NT2/D1 (cell line): Measurements from ENCODE around the gene NIPAL1.

Experiments
- DNase-seq: peaks from one replicate; pipeline ENCODE4 v3.0.0-alpha.2; 2011; ENCODE audit warnings: low read depth, low spot score
- H3K27me3 ChIP-seq: 2 replicates; pipeline ENCODE4 v1.6.0; 2011; ENCODE audit warnings: mild to moderate bottlenecking; ENCODE audit not compliant: insufficient read length, insufficient read depth
- H3K36me3 ChIP-seq: 2 replicates; pipeline ENCODE4 v1.6.1; 2011; ENCODE audit warnings: mild to moderate bottlenecking, low read length, mixed read lengths; ENCODE audit not compliant: insufficient read depth, insufficient read length
- H3K4me1 ChIP-seq: 2 replicates; pipeline ENCODE4 v1.5.1; 2011; ENCODE audit not compliant: insufficient read depth, insufficient read length
- H3K4me3 ChIP-seq: 2 replicates; pipeline ENCODE4 v1.5.1; 2011; ENCODE audit warnings: low read depth; ENCODE audit not compliant: insufficient read length
- H3K9ac ChIP-seq: 2 replicates; pipeline ENCODE4 v1.6.0; 2011; ENCODE audit warnings: low read depth; ENCODE audit not compliant: insufficient read length
- H3K9me3 ChIP-seq: 2 replicates; pipeline ENCODE4 v1.5.1; 2011; ENCODE audit warnings: mild to moderate bottlenecking, low read length; ENCODE audit not compliant: insufficient read depth
- SUZ12 ChIP-seq: IDR thresholded peaks from 2 replicates; pipeline ENCODE4 v1.6.1; 2011; ENCODE audit not compliant: insufficient read length, insufficient read depth; ENCODE audit errors: extremely low read depth
- YY1 ChIP-seq: IDR thresholded peaks from 2 replicates; pipeline ENCODE4 v1.6.1; 2011; ENCODE audit not compliant: insufficient read length, insufficient read depth
- ZNF274 ChIP-seq: IDR thresholded peaks from 2 replicates; pipeline ENCODE4 v1.6.1; 2011; ENCODE audit warnings: mild to moderate bottlenecking, low read depth, low read length

NIPAL1 gene

GRCh38 chr4:48033825-48034413, 17.3 kb downstream of the NIPAL1 start:
- no peaks in the 10 kb centered on the region for H3K9me3 ChIP-seq
- H3K9ac ChIP-seq, result no peak overlapping the region
- no peaks in the 10 kb centered on the region for H3K36me3 ChIP-seq
- H3K27me3 ChIP-seq, result no peaks in the 10 kb centered on the region
- DNase-seq, result no peak
- no peaks in the 10 kb centered on the region for H3K4me1 ChIP-seq
- TF ChIP-seq SUZ12 (no peak), YY1 (no peak), ZNF274 (no peak)
- H3K4me3 ChIP-seq, result no peak overlapping the region

DNA sequence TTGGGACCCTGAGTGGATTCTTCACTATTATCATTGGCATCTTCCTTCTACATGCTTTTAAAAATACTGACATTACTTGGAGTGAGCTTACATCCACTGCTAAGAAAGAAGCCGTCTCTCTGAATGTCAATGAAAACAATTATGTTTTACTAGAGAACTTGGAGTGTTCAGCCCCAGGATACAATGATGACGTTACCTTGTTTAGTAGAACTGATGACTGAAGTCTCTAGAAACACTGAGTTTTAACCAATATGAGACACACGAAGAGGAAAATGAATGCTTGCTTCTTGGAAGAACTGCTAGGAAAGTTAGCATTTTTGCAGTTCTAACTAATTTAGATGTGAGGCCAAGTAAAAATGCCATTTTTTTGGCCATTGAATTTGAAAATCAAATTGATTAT, 19.4 kb downstream of the NIPAL1 start:
- Histone ChIP-seq H3K4me1 (no peaks in the 10 kb centered on the region), H3K9me3 (no peaks in the 10 kb centered on the region), H3K36me3 (no peaks in the 10 kb centered on the region), H3K9ac (no peak overlapping the region), H3K27me3 (no peaks in the 10 kb centered on the region), H3K4me3 (no peak overlapping the region)
- TF ChIP-seq YY1 (no peak), ZNF274 (no peak), SUZ12 (no peak)
- DNase-seq, result no peak

DNA sequence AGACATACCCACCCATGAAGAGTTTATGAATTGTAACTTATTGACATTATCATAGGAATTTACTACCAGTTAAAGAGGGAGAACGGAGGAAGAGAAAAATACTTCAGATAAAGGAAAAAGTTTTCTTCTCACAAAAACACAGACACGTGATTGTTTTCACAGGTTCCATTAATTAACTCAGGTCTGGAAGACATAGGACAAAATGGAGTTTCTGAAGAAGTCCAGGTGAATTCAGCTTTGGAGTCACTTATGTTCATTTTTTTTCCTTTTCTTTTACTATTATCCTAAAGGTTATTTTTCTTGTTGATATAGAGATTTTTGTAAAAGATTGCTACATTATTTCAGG, 20.5 kb downstream of the NIPAL1 start:
- no peak overlapping the region for H3K4me3 ChIP-seq
- no peaks in the 10 kb centered on the region for H3K9me3 ChIP-seq
- H3K27me3 ChIP-seq, result no peaks in the 10 kb centered on the region
- no peak overlapping the region for H3K9ac ChIP-seq
- no peak for TF ChIP-seq YY1
- TF ChIP-seq ZNF274, result no peak
- TF ChIP-seq SUZ12, result no peak
- DNase-seq, result no peak
- H3K36me3 ChIP-seq, result no peaks in the 10 kb centered on the region
- H3K4me1 ChIP-seq, result no peaks in the 10 kb centered on the region

DNA sequence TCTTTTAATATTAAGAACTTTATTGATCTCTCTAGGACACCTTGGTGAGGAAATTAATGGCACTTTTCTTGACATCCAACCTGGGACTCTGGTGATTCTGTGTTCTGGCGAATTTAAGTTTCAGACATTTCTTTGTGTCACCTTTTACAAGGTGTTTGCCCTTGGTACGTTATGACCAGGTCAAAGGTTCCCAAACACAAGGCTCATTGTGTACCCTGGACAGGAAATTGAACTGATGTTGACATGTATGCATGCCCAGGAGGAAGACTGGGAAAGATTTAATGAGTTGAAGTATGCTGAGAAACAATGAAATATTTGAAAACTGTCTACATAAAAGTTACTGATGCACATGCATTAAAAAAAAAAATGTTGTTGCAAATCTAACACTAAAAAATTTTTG, 22.1 kb downstream of the NIPAL1 start:
- H3K9ac ChIP-seq, result no peak overlapping the region
- H3K4me1 ChIP-seq, result no peaks in the 10 kb centered on the region
- H3K27me3 ChIP-seq, result no peaks in the 10 kb centered on the region
- no peaks in the 10 kb centered on the region for H3K9me3 ChIP-seq
- no peaks in the 10 kb centered on the region for H3K36me3 ChIP-seq
- DNase-seq, result no peak
- no peak for TF ChIP-seq YY1
- TF ChIP-seq ZNF274, result no peak
- no peak for TF ChIP-seq SUZ12
- H3K4me3 ChIP-seq, result no peak overlapping the region

- no peak for DNase-seq
- no peak overlapping the region for H3K4me3 ChIP-seq
- H3K27me3 ChIP-seq, result no peaks in the 10 kb centered on the region
- H3K9me3 ChIP-seq, result no peaks in the 10 kb centered on the region
- no peaks in the 10 kb centered on the region for H3K4me1 ChIP-seq
- H3K9ac ChIP-seq, result no peak overlapping the region
- TF ChIP-seq ZNF274 (no peak), YY1 (no peak), SUZ12 (no peak)
- H3K36me3 ChIP-seq, result no peaks in the 10 kb centered on the region
These were observed 23.0 kb downstream of the NIPAL1 start for GRCh38 chr4:48039561-48039960.

DNA sequence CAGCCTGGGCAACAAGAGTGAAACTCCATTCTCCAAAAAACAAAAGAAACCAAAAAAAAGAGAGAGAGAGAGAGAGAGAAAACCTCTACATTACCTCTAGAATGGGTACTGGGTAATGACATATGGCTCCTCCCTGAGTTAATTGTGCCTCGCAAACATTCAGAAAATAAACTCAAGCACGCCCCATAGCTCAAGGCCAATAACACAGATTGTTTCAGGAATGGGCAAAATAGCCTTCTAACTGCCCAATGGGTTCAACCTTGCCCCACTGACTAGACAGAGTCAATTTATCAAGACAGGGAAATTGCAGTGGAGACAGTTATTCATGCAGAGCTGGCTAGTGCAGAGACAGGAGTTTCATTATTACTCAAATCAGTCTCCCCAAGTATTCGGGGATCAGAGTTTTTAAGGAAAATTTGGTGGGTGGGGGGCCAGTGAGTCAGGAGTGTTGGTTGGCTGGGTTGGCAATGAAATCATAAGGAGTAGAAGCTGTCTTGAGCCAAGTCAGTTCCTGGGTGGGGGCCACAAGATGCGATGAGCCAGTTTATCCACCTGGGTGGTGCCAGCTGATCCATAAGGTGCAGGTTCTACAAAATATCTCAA, 25.1 kb downstream of the NIPAL1 start:
- Histone ChIP-seq H3K4me3 (no peak overlapping the region), H3K9ac (no peak overlapping the region), H3K27me3 (no peaks in the 10 kb centered on the region), H3K9me3 (no peaks in the 10 kb centered on the region), H3K36me3 (no peaks in the 10 kb centered on the region), H3K4me1 (no peaks in the 10 kb centered on the region)
- TF ChIP-seq YY1, result no peak
- no peak for TF ChIP-seq SUZ12
- TF ChIP-seq ZNF274, result no peak
- no peak for DNase-seq

DNA sequence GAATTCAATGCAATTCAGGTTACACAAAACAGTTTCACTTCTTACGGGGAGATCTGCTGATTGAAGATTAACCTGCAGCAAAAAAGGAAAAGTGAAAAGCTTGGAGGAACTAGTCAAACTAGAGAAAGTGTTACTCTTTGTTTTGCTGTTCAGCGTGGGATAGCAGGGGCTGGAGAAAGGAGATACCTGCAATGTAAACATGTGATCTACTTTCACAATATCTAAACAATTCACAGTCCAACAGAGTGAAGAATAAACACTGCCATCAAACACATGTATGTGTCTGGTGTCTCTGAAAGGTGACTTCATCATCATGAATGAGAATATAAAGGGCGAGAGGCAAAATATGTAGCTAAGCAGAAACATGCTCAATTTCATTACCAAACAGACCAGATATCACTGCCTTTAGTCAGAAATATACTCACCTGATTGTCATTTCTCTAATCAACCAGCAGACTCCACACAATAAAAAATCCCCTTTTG, 26.4 kb downstream of the NIPAL1 start:
- no peaks in the 10 kb centered on the region for H3K36me3 ChIP-seq
- no peak overlapping the region for H3K4me3 ChIP-seq
- no peak for TF ChIP-seq ZNF274
- no peak for TF ChIP-seq SUZ12
- TF ChIP-seq YY1, result no peak
- no peak for DNase-seq
- H3K4me1 ChIP-seq, result no peaks in the 10 kb centered on the region
- H3K9me3 ChIP-seq, result no peaks in the 10 kb centered on the region
- no peaks in the 10 kb centered on the region for H3K27me3 ChIP-seq
- no peak overlapping the region for H3K9ac ChIP-seq

DNA sequence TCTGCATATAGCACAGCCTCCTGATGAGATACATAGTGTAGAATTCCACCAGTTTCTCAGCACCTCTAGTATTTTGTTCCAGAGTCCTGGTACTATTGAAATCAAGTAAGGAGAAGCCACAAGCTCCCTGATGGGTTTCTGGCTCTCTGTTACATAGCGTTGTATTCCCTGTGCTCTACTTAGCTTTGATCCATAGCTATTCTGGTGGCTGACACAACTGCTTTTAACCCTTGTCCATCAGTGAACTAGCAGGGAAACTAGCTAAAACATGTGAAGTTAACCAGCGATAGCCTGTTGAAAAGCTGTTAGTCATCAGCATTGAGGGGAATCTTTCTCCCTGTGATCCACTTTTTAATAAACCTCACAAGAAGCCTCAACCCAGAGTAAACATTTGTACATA, 26.9 kb downstream of the NIPAL1 start:
- DNase-seq, result no peak
- no peaks in the 10 kb centered on the region for H3K9me3 ChIP-seq
- no peaks in the 10 kb centered on the region for H3K36me3 ChIP-seq
- TF ChIP-seq YY1, result no peak
- no peak for TF ChIP-seq ZNF274
- TF ChIP-seq SUZ12, result no peak
- no peak overlapping the region for H3K4me3 ChIP-seq
- no peaks in the 10 kb centered on the region for H3K4me1 ChIP-seq
- no peaks in the 10 kb centered on the region for H3K27me3 ChIP-seq
- no peak overlapping the region for H3K9ac ChIP-seq
